GM23338 (cell line): ENCODE measurements around the gene DDX19B. TPM values are rescaled to one million over a fixed set of nuclear protein-coding genes. Genes with fewer than 3 reads are reported as not detected.
"Not testable (repeated sequence)": the region's sequence is repeated elsewhere in the genome, so short reads cannot be mapped to it uniquely, and the experiment has no call there.

Experiments used
- ATAC-seq: fragments of 200-7000 bp; cut with Tn5 transposase; 3 replicates; pipeline ENCODE4 v1.9.1; 2020
- DNase-seq: peaks from one replicate; pipeline ENCODE4 v3.0.0-alpha.2; 2015; ENCODE audit warnings: low spot score
- H2AFZ ChIP-seq: fragments of 200-600 bp; sonication (generic); 2 replicates; pipeline ENCODE4 v1.8.0; 2016; ENCODE audit warnings: antibody characterized with exemption, mild to moderate bottlenecking, moderate library complexity
- H3F3A ChIP-seq: fragments of 200-600 bp; sonication (generic); replicated peaks from 2 replicates; pipeline ENCODE4 v1.8.0; 2017; ENCODE audit warnings: antibody characterized with exemption, mixed run types, low read depth
- H3K27ac ChIP-seq: fragments of 200-600 bp; sonication (generic); 2 replicates; pipeline ENCODE4 v1.6.1; 2016; ENCODE audit warnings: low read depth
- H3K27me3 ChIP-seq: fragments of 200-600 bp; sonication (generic); 2 replicates; pipeline ENCODE4 v1.8.0; 2016; ENCODE audit warnings: mild to moderate bottlenecking, mixed run types, moderate library complexity; ENCODE audit not compliant: insufficient read depth
- H3K36me3 ChIP-seq: fragments of 200-600 bp; sonication (generic); 2 replicates; pipeline ENCODE4 v1.8.0; 2016; ENCODE audit warnings: mild to moderate bottlenecking; ENCODE audit not compliant: insufficient read depth
- H3K4me1 ChIP-seq: fragments of 200-600 bp; sonication (generic); 2 replicates; pipeline ENCODE4 v1.8.0; 2016; ENCODE audit warnings: mild to moderate bottlenecking, moderate library complexity; ENCODE audit not compliant: insufficient read depth
- H3K4me2 ChIP-seq: fragments of 200-600 bp; sonication (generic); 2 replicates; pipeline ENCODE4 v1.7.1; 2017; ENCODE audit warnings: mixed run types
- H3K4me3 ChIP-seq: fragments of 200-600 bp; sonication (generic); 2 replicates; pipeline ENCODE4 v1.6.1; 2016; ENCODE audit warnings: mixed run types
- H3K79me2 ChIP-seq: fragments of 200-600 bp; sonication (generic); replicated peaks from 2 replicates; pipeline ENCODE4 v1.8.0; 2017; ENCODE audit warnings: mild to moderate bottlenecking; ENCODE audit not compliant: insufficient read depth
- H3K9me2 ChIP-seq: fragments of 200-600 bp; sonication (generic); 2 replicates; pipeline ENCODE4 v1.8.0; 2017; ENCODE audit not compliant: insufficient read depth
- H4K20me1 ChIP-seq: fragments of 200-600 bp; sonication (generic); replicated peaks from 2 replicates; pipeline ENCODE4 v1.8.0; 2017; ENCODE audit warnings: mild to moderate bottlenecking; ENCODE audit not compliant: insufficient read depth
- H3K27ac Mint-ChIP-seq: 2 replicates; pipeline ENCODE4 v1.8.0; 2020; ENCODE audit warnings: inconsistent platforms, mild to moderate bottlenecking, moderate library complexity, mixed read lengths
- H3K27me3 Mint-ChIP-seq: 3 replicates; pipeline ENCODE4 v1.8.0; 2022; ENCODE audit warnings: low read depth, mild to moderate bottlenecking, moderate library complexity, mixed read lengths, inconsistent platforms; ENCODE audit not compliant: insufficient read depth, poor library complexity
- H3K36me3 Mint-ChIP-seq: 3 replicates; pipeline ENCODE4 v1.8.0; 2021; ENCODE audit warnings: low read depth, mild to moderate bottlenecking, inconsistent platforms, moderate library complexity, mixed read lengths
- H3K4me1 Mint-ChIP-seq: 3 replicates; pipeline ENCODE4 v1.8.0; 2020; ENCODE audit warnings: mild to moderate bottlenecking, inconsistent platforms, mixed read lengths
- H3K4me3 Mint-ChIP-seq: 3 replicates; pipeline ENCODE4 v1.8.0; 2021; ENCODE audit warnings: moderate library complexity, mild to moderate bottlenecking, inconsistent platforms, mixed read lengths
- H3K9me3 Mint-ChIP-seq: 3 replicates; pipeline ENCODE4 v1.8.0; 2020; ENCODE audit warnings: moderate library complexity, mild to moderate bottlenecking, inconsistent platforms, mixed read lengths
- CTCF ChIP-seq, 2 experiments: fragments of 200-600 bp in 1 of 2; sonication (generic) in 1 of 2; conservative IDR thresholded peaks; 2 replicates each; pipeline versions ENCODE4 v1.5.1 to v1.6.1; 2016 to 2017; ENCODE audit warnings: antibody characterized with exemption in 2 of 2, low read depth in 2 of 2, mild to moderate bottlenecking in 2 of 2, moderate library complexity in 1 of 2
- ETS1 ChIP-seq: IDR thresholded peaks from 2 replicates; pipeline ENCODE4 v1.6.1; 2016; ENCODE audit warnings: antibody characterized with exemption
- EZH2phosphoT487 ChIP-seq: fragments of 200-600 bp; sonication (generic); IDR thresholded peaks from one replicate; pipeline ENCODE4 v1.8.1; 2018; ENCODE audit warnings: antibody characterized with exemption; ENCODE audit not compliant: unreplicated experiment
- REST ChIP-seq: IDR thresholded peaks from one replicate; pipeline ENCODE4 v1.6.1; 2018; ENCODE audit warnings: antibody characterized with exemption; ENCODE audit not compliant: unreplicated experiment
- ZNF114 ChIP-seq: fragments of 250-450 bp; sonication (Bioruptor Pico); IDR thresholded peaks from 2 replicates; pipeline ENCODE4 v1.5.0; 2020; ENCODE audit warnings: mild to moderate bottlenecking, moderate library complexity
- polyA plus RNA-seq: library from polyadenylated mRNA; unstranded; fragments of >200 nt; fragmentation: Nextera tagmentation; extraction: Ambion mirVana; gene quantifications from 2 replicates; pipeline ENCODE4 v1.2.1, GENCODE V29; 2016
- total RNA-seq: library from RNA; depleted of rRNA; stranded (reverse); fragments of >200 nt; shearing (Covaris generic); gene quantifications from 2 replicates; pipeline ENCODE4 v1.2.3, GENCODE V29; 2014

The DDX19B gene
- total and polyA plus RNA-seq, 2 experiments from 2014 or later: 42.2 to 45.8 TPM

- TF ChIP-seq ZNF114 (CRISPR knock-in tag): no peak
Measured at GRCh38 chr16:70359552-70359951, 60.6 kb downstream of the DDX19B start (continued).

- Mint-ChIP-seq H3K27me3 (peaks cover 3% of the 10 kb centered on the region), H3K36me3 (peaks cover 82% of the 10 kb centered on the region), H3K4me3 (no peak overlapping the region), H3K9me3 (no peaks in the 10 kb centered on the region), H3K27ac (no peak overlapping the region), H3K4me1 (no peaks in the 10 kb centered on the region)
- H3K36me3 ChIP-seq: peaks cover 62% of the 10 kb centered on the region
- H2AFZ ChIP-seq: no peak overlapping the region
- H3K27me3 ChIP-seq: no peaks in the 10 kb centered on the region
- no peak overlapping the region for H3K4me3 ChIP-seq
- H4K20me1 ChIP-seq: peaks cover 7% of the 10 kb centered on the region
- H3K4me2 ChIP-seq: no peak overlapping the region
- no peak overlapping the region for H3K27ac ChIP-seq
- H3K9me2 ChIP-seq: no peaks in the 10 kb centered on the region
- TF ChIP-seq ZNF114 (CRISPR knock-in tag) (no peak), CTCF (conservative IDR thresholded peaks at IDR 0.05; ENCODE audit: low read depth in 2 of 2) (0 out of 4 replicates have a peak, but pooled peaks of 1 of the 2 experiments have one; percentile 16)
- DNase-seq (no peak), ATAC-seq (peak; percentile 41; the same call in 2 of the 3 replicates)
- H3K79me2 ChIP-seq: no peaks in the 10 kb centered on the region
- H3K4me1 ChIP-seq: no peaks in the 10 kb centered on the region
- H3F3A ChIP-seq: no peaks in the 10 kb centered on the region
Measured at GRCh38 chr16:70364399-70364798, 65.4 kb downstream of the DDX19B start.

- H3K36me3 ChIP-seq: peaks cover 35% of the 10 kb centered on the region
- H3K79me2 ChIP-seq, H3K9me3 Mint-ChIP-seq, H3K4me1 ChIP-seq, H2AFZ ChIP-seq, H3K4me3 Mint-ChIP-seq, H3K27me3 ChIP-seq, H3K4me3 ChIP-seq, H4K20me1 ChIP-seq, H3K27ac ChIP-seq, H3K4me1 Mint-ChIP-seq, H3K9me2 ChIP-seq, H3K27ac Mint-ChIP-seq, H3K4me2 ChIP-seq: not testable (repeated sequence)
- peak; percentile 63 to 72 for TF ChIP-seq CTCF (conservative IDR thresholded peaks at IDR 0.05; ENCODE audit: low read depth in 2 of 2)
- H3K27me3 Mint-ChIP-seq: peaks cover 14% of the 10 kb centered on the region
- peaks cover 85% of the 10 kb centered on the region for H3K36me3 Mint-ChIP-seq
- peak; percentile 43 for DNase-seq
- peaks cover 14% of the 10 kb centered on the region; the same call in 1 of the 2 replicates for H3F3A ChIP-seq
- peak; percentile 83 for ATAC-seq
Measured at GRCh38 chr16:70370145-70370544, 71.2 kb downstream of the DDX19B start.

- Mint-ChIP-seq H3K4me3 (no peak overlapping the region), H3K27me3 (peaks cover 16% of the 10 kb centered on the region), H3K4me1 (no peaks in the 10 kb centered on the region), H3K9me3 (no peaks in the 10 kb centered on the region), H3K36me3 (peaks cover 83% of the 10 kb centered on the region), H3K27ac (no peak overlapping the region)
- no peak overlapping the region for H3K4me2 ChIP-seq
- H4K20me1 ChIP-seq: peaks cover 5% of the 10 kb centered on the region
- DNase-seq (no peak), ATAC-seq (no peak)
- H3K27me3 ChIP-seq: no peaks in the 10 kb centered on the region
- peaks cover 27% of the 10 kb centered on the region for H3K36me3 ChIP-seq
- peaks cover 21% of the 10 kb centered on the region; the same call in 1 of the 2 replicates for H3F3A ChIP-seq
- H3K4me1 ChIP-seq: no peaks in the 10 kb centered on the region
- no peak overlapping the region for H2AFZ ChIP-seq
- no peaks in the 10 kb centered on the region for H3K79me2 ChIP-seq
- H3K4me3 ChIP-seq: no peak overlapping the region
- H3K9me2 ChIP-seq: no peaks in the 10 kb centered on the region
- no peak overlapping the region for H3K27ac ChIP-seq
- TF ChIP-seq CTCF (conservative IDR thresholded peaks at IDR 0.05; ENCODE audit: low read depth in 2 of 2): no peak
- no peak for TF ChIP-seq REST
- no peak for TF ChIP-seq EZH2phosphoT487
- TF ChIP-seq ETS1: no peak
- no peak for TF ChIP-seq ZNF114 (CRISPR knock-in tag)
Measured at GRCh38 chr16:70370924-70371323, 71.9 kb downstream of the DDX19B start.
